A673 (cell line): ENCODE data around the gene UBL4B. TPM values are rescaled to one million over a fixed set of nuclear protein-coding genes. Genes with fewer than 3 reads are reported as not detected.

Experiments used
- BruUV-seq: library from RNA; stranded (reverse); fragments of 400-500 nt; replicated peaks from 2 replicates; lab custom pipeline; 2021; lab: Mats Ljungman, UMichigan
- CTCF ChIA-PET: fragments of 300-600 bp; sonication (Branson Sonifier 250); formaldehyde crosslinking; loops from one replicate; lab custom pipeline; 2022; ENCODE audit warnings: antibody characterized with exemption; lab: Charles Lee
- POLR2A ChIA-PET: fragments of 300-600 bp; sonication (Branson Sonifier 250); formaldehyde crosslinking; loops from one replicate; lab custom pipeline; 2022; ENCODE audit warnings: antibody characterized with exemption; ENCODE audit not compliant: low non-redundant PET; lab: Charles Lee
- DNase-seq: peaks from one replicate; pipeline ENCODE4 v3.0.0-alpha.2; 2015; ENCODE audit warnings: low spot score
- H3K27ac ChIP-seq: fragments of 200-600 bp; sonication (generic); 2 replicates; pipeline ENCODE4 v1.5.1; 2016; ENCODE audit warnings: mixed run types, low read depth, mild to moderate bottlenecking, mixed read lengths, antibody characterized with exemption, low read length; ENCODE audit not compliant: poor library complexity, severe bottlenecking
- H3K27me3 ChIP-seq: fragments of 200-600 bp; sonication (generic); replicated peaks from 2 replicates; pipeline ENCODE4 v1.6.1; 2017; ENCODE audit warnings: mixed run types, low read depth, mild to moderate bottlenecking, mixed read lengths, antibody characterized with exemption, low read length; ENCODE audit not compliant: insufficient read depth, poor library complexity
- H3K36me3 ChIP-seq: fragments of 200-600 bp; sonication (generic); 2 replicates; pipeline ENCODE4 v1.6.1; 2016; ENCODE audit warnings: mixed run types, mild to moderate bottlenecking, mixed read lengths, antibody characterized with exemption, low read length; ENCODE audit not compliant: insufficient read depth, poor library complexity, severe bottlenecking
- H3K4me1 ChIP-seq: fragments of 200-600 bp; sonication (generic); 2 replicates; pipeline ENCODE4 v1.6.1; 2017; ENCODE audit warnings: mixed run types, mild to moderate bottlenecking, mixed read lengths, antibody characterized with exemption, low read length; ENCODE audit not compliant: insufficient read depth, poor library complexity, severe bottlenecking
- H3K4me3 ChIP-seq: fragments of 200-600 bp; sonication (generic); 2 replicates; pipeline ENCODE4 v1.5.1; 2016; ENCODE audit warnings: low read depth, mixed run types, mild to moderate bottlenecking, mixed read lengths, low read length; ENCODE audit not compliant: poor library complexity, severe bottlenecking
- H3K9me3 ChIP-seq: fragments of 200-600 bp; sonication (generic); 2 replicates; pipeline ENCODE4 v1.6.1; 2016; ENCODE audit warnings: mixed run types, low read depth, mild to moderate bottlenecking, mixed read lengths, antibody characterized with exemption, low read length; ENCODE audit not compliant: poor library complexity, severe bottlenecking
- CTCF ChIP-seq: fragments of 300-800, 200-600 bp; sonication (generic); conservative IDR thresholded peaks from 2 replicates; pipeline ENCODE4 v1.5.1; 2017; ENCODE audit warnings: low read depth, mild to moderate bottlenecking, antibody characterized with exemption, low read length, moderate library complexity, mixed read lengths
- EZH2 ChIP-seq: fragments of 200-600 bp; sonication (generic); IDR thresholded peaks from 2 replicates; pipeline ENCODE4 v1.6.1; 2017; ENCODE audit warnings: borderline replicate concordance, low read depth, mild to moderate bottlenecking, mixed read lengths, antibody characterized with exemption, low read length; ENCODE audit not compliant: poor library complexity, severe bottlenecking
- intact Hi-C: fragments of 100-400 bp; cut with micrococcal nuclease; formaldehyde crosslinking; loops from one replicate; pipeline ENCODE4 v1.10.0; 2022; ENCODE audit not compliant: unreplicated experiment
- total RNA-seq: library from RNA; stranded (reverse); gene quantifications from 2 replicates; pipeline ENCODE4 v1.2.3, GENCODE V29; 2021

Gene UBL4B
- total RNA-seq, 1 experiment from 2014 or later, result not detected

DNA sequence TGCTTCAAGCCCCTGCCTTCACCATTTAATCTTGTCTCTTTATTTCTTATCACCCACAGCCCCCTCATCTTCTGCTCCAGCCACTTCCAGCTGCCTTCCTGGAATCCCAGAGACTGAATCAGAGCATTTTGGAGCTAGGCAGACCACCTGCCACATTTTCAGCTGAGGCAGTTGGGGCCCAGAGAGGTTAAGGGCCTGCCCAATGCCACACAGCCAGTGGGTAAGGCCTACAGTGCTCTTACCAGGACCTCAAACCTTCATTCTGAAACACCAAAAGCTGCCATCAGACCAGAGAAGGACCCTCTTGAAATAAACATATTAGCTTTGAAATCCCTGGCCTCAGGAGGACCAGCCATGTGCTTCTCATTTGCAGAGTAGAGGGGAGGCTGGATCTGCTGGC lies 20.4 kb downstream of the UBL4B start:
- Histone ChIP-seq H3K27me3 (peaks cover 80% of the 10 kb centered on the region), H3K9me3 (no peaks in the 10 kb centered on the region), H3K4me3 (no peak overlapping the region), H3K36me3 (no peaks in the 10 kb centered on the region), H3K4me1 (no peaks in the 10 kb centered on the region), H3K27ac (no peak overlapping the region)
- POLR2A ChIA-PET, result no interaction called here
- TF ChIP-seq EZH2 (no peak), CTCF (no peak)
- no TSS peak for BruUV-seq
- intact Hi-C loops, result no loop called here
- CTCF ChIA-PET, result no interaction called here
- no peak for DNase-seq

DNA sequence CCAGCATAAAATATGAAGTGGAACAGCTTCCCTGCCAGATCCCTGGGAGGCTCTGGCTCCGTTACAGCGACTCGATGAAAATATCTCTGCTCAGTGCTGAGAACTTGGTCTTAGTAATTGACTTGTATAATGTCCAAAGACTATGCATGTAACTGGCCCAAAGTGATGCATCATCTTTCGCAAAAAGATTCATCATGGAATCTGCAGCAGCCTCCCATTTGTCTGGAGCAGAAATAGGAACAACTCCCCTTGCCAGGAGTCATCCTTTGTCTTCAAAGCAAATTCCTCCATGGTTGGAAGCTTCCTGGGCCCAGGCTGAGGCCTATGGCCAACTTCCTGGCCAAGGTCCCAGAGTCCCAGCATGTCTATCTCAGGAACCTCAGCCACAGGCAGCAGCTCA lies 21.2 kb downstream of the UBL4B start:
- POLR2A ChIA-PET, result no interaction called here
- Histone ChIP-seq H3K36me3 (no peaks in the 10 kb centered on the region), H3K4me1 (no peaks in the 10 kb centered on the region), H3K9me3 (no peaks in the 10 kb centered on the region), H3K4me3 (no peak overlapping the region), H3K27me3 (peaks cover 83% of the 10 kb centered on the region), H3K27ac (no peak overlapping the region)
- DNase-seq, result no peak
- CTCF ChIA-PET, result no interaction called here
- BruUV-seq, result no TSS peak
- TF ChIP-seq CTCF, result no peak
- no peak for TF ChIP-seq EZH2
- intact Hi-C loops, result no loop called here

GRCh38 chr1:110134050-110134595 lies 21.9 kb downstream of the UBL4B start:
- BruUV-seq, result no TSS peak
- intact Hi-C loops, result no loop called here
- no peak overlapping the region for H3K4me3 ChIP-seq
- H3K27me3 ChIP-seq, result peaks cover 83% of the 10 kb centered on the region
- ChIA-PET POLR2A (interaction anchor here (0.6 kb wide), 1 partner anchor 170 kb away, joined by 3 read pairs; no protein-coding TSS in a partner anchor), CTCF (no interaction called here)
- H3K9me3 ChIP-seq, result no peaks in the 10 kb centered on the region
- no peak overlapping the region for H3K27ac ChIP-seq
- H3K36me3 ChIP-seq, result no peaks in the 10 kb centered on the region
- no peaks in the 10 kb centered on the region for H3K4me1 ChIP-seq
- no peak for TF ChIP-seq EZH2
- no peak for TF ChIP-seq CTCF
- DNase-seq, result no peak
